ENCODE measurements around the gene AMN1. TPM values are rescaled to one million over a fixed set of nuclear protein-coding genes. Genes with fewer than 3 reads are reported as not detected.
"Not testable (repeated sequence)": the region's sequence is repeated elsewhere in the genome, so short reads cannot be mapped to it uniquely, and the experiment has no call there.

The AMN1 gene
- total RNA-seq, 1 donor from 2014 or later, result 0.75 TPM

DNA sequence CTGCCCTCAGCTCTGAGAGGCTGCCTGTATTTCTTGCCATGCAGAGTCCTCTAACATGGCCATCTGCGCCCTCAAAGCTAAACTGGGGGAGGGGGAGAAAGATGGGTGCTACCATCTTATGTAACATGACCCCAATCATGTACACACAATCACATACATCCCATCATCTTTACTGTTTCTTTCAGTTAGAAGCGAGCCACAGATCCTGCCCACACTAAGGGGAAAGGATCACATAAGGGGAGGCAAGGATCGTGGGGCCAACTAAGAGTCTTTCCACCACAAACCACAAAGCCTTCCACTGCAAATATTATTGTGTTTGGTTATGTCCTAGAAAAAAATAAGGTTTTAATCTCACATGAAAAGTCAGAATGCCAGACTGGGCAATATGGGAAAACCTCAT lies 11.8 kb upstream of the AMN1 start:
- Histone ChIP-seq H3K27me3 (no peaks in the 10 kb centered on the region), H3K36me3 (no peaks in the 10 kb centered on the region), H3K4me1 (no peaks in the 10 kb centered on the region), H3K9me3 (no peaks in the 10 kb centered on the region), H3K4me3 (no peak overlapping the region), H3K27ac (no peak overlapping the region)
- intact Hi-C loops (cut with DNase I), result no loop called here
- DNase-seq (ENCODE audit: low spot score in 2 of 2), result no peak
- TF ChIP-seq, protein P1, sequence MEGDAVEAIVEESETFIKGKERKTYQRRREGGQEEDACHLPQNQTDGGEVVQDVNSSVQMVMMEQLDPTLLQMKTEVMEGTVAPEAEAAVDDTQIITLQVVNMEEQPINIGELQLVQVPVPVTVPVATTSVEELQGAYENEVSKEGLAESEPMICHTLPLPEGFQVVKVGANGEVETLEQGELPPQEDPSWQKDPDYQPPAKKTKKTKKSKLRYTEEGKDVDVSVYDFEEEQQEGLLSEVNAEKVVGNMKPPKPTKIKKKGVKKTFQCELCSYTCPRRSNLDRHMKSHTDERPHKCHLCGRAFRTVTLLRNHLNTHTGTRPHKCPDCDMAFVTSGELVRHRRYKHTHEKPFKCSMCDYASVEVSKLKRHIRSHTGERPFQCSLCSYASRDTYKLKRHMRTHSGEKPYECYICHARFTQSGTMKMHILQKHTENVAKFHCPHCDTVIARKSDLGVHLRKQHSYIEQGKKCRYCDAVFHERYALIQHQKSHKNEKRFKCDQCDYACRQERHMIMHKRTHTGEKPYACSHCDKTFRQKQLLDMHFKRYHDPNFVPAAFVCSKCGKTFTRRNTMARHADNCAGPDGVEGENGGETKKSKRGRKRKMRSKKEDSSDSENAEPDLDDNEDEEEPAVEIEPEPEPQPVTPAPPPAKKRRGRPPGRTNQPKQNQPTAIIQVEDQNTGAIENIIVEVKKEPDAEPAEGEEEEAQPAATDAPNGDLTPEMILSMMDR (IDR thresholded peaks at IDR 0.05), result no peak

GRCh38 chr12:31737763-31738162 lies 8.9 kb upstream of the AMN1 start:
- H3K27me3 ChIP-seq, result no peaks in the 10 kb centered on the region
- DNase-seq (ENCODE audit: low spot score in 2 of 2), result no peak
- H3K27ac ChIP-seq, result no peak overlapping the region
- peaks cover 0 to 16% of the 10 kb centered on the region in 2 donors for H3K4me1 ChIP-seq
- intact Hi-C loops (cut with DNase I), result no loop called here
- TF ChIP-seq, protein P1 (IDR thresholded peaks at IDR 0.05), result no peak
- H3K36me3 ChIP-seq, result no peaks in the 10 kb centered on the region
- peaks cover 0 to 12% of the 10 kb centered on the region in 2 donors for H3K9me3 ChIP-seq
- no peak overlapping the region for H3K4me3 ChIP-seq

- no peaks in the 10 kb centered on the region for H3K27me3 ChIP-seq
- no peak overlapping the region for H3K4me3 ChIP-seq
- TF ChIP-seq, protein P1 (IDR thresholded peaks at IDR 0.05), result no peak
- DNase-seq (ENCODE audit: low spot score in 2 of 2), result no peak
- intact Hi-C loops (cut with DNase I), result no loop called here
- no peak overlapping the region for H3K27ac ChIP-seq
- H3K36me3 ChIP-seq, result no peaks in the 10 kb centered on the region
- peaks cover 0 to 20% of the 10 kb centered on the region in 2 donors for H3K4me1 ChIP-seq
- peaks cover 0 to 16% of the 10 kb centered on the region in 2 donors for H3K9me3 ChIP-seq
Observed at GRCh38 chr12:31737345-31737744, 8.5 kb upstream of the AMN1 start.

GRCh38 chr12:31736472-31736871 lies 7.7 kb upstream of the AMN1 start:
- no peak overlapping the region for H3K4me3 ChIP-seq
- intact Hi-C loops (cut with DNase I), result no loop called here
- no peak overlapping the region for H3K27ac ChIP-seq
- H3K4me1 ChIP-seq, result peaks cover 1 to 26% of the 10 kb centered on the region in 2 donors
- TF ChIP-seq, protein P1 (IDR thresholded peaks at IDR 0.05), result no peak
- H3K27me3 ChIP-seq, result no peaks in the 10 kb centered on the region
- H3K36me3 ChIP-seq, result no peaks in the 10 kb centered on the region
- peaks cover 0 to 18% of the 10 kb centered on the region in 2 donors for H3K9me3 ChIP-seq
- no peak for DNase-seq (ENCODE audit: low spot score in 2 of 2)

DNA sequence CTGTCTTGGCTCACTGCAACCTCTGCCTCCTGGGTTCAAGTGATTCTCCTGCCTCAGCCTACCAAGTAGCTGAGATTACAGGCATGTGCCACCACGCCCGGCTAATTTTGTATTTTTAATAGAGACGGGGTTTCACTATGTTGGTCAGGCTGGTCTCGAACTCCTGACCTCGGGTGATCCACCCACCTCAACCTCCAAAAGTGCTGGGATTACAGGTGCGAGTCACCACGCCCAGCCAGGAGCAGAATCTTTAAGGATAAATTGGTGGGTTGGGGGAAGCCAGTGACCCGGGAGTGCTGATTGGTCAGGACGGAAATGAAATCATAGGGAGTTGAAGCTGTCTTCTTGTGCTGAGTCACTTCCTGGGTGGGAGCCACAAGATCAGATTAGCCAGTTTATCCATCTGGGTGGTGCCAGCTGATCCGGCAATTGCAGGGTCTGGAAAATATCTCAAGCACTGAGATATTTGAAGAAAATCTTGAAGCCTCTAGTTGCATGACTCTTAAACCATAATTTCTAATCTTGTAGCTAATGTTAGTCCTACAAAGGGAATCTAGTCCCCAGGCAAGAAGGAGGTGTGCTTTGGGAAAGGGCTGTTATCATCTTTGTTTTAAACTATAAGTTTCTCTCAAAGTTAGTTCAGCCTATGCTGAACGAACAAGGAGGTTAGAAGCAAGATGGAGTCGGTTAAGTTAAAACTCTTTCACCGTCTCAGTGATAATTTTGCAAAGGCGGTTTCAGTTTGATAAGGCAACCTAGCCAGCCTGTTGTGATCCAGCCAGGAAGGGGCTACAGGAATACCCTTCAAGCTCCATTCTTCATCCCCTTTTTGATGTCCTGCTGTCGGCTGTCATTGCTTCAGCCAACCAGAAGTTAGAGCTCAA lies 5.0 kb upstream of the AMN1 start:
- Histone ChIP-seq H3K27ac (peak overlapping the region; percentile 92 to 96), H3K4me1 (peaks cover 10 to 42% of the 10 kb centered on the region in 2 donors), H3K9me3 (peaks cover 0 to 36% of the 10 kb centered on the region in 2 donors)
- not testable (repeated sequence) for H3K4me3 ChIP-seq; H3K27me3 ChIP-seq; H3K36me3 ChIP-seq; DNase-seq (ENCODE audit: low spot score in 2 of 2)
- intact Hi-C loops (cut with DNase I), result loop anchor here (2.0 kb wide), 1 partner anchor 13 kb away; no protein-coding TSS in a partner anchor

GRCh38 chr12:31732926-31733548 lies 4.2 kb upstream of the AMN1 start:
- TF ChIP-seq, protein P1 (IDR thresholded peaks at IDR 0.05), result no peak
- no peak overlapping the region for H3K4me3 ChIP-seq
- H3K27me3 ChIP-seq, result no peaks in the 10 kb centered on the region
- peaks cover 0 to 36% of the 10 kb centered on the region in 2 donors for H3K9me3 ChIP-seq
- intact Hi-C loops (cut with DNase I), result loop anchor here (2.0 kb wide), 1 partner anchor 14 kb away; no protein-coding TSS in a partner anchor
- peaks cover 10 to 42% of the 10 kb centered on the region in 2 donors for H3K4me1 ChIP-seq
- H3K27ac ChIP-seq, result peak overlapping the region; percentile 92 to 96
- no peaks in the 10 kb centered on the region for H3K36me3 ChIP-seq
- no peak for DNase-seq (ENCODE audit: low spot score in 2 of 2)

GRCh38 chr12:31731203-31731602 lies 2.4 kb upstream of the AMN1 start:
- Histone ChIP-seq H3K4me3 (peak overlapping the region; percentile 31 to 43), H3K9me3 (peaks cover 0 to 36% of the 10 kb centered on the region in 2 donors), H3K27ac (peak overlapping the region; percentile 92 to 96), H3K4me1 (peaks cover 10 to 44% of the 10 kb centered on the region in 2 donors)
- H3K36me3 ChIP-seq; intact Hi-C loops (cut with DNase I); H3K27me3 ChIP-seq; DNase-seq (ENCODE audit: low spot score in 2 of 2): not testable (repeated sequence)
